HL-60/S4 treated with phorbol 12-myristate 13-acetate at 8.2 ng/mL for 4 days and 3 days (cell line): Measurements from ENCODE around the gene NUDT5.
"Not testable (repeated sequence)": the region's sequence is repeated elsewhere in the genome, so short reads cannot be mapped to it uniquely, and the experiment has no call there.

Experiments used
- in situ Hi-C: fragments of 300-500 bp; cut with MboI; formaldehyde crosslinking; loops from 2 replicates; pipeline ENCODE4 v1.15.0; 2022; ENCODE audit warnings: low sequenced_read_pairs

Gene NUDT5

DNA sequence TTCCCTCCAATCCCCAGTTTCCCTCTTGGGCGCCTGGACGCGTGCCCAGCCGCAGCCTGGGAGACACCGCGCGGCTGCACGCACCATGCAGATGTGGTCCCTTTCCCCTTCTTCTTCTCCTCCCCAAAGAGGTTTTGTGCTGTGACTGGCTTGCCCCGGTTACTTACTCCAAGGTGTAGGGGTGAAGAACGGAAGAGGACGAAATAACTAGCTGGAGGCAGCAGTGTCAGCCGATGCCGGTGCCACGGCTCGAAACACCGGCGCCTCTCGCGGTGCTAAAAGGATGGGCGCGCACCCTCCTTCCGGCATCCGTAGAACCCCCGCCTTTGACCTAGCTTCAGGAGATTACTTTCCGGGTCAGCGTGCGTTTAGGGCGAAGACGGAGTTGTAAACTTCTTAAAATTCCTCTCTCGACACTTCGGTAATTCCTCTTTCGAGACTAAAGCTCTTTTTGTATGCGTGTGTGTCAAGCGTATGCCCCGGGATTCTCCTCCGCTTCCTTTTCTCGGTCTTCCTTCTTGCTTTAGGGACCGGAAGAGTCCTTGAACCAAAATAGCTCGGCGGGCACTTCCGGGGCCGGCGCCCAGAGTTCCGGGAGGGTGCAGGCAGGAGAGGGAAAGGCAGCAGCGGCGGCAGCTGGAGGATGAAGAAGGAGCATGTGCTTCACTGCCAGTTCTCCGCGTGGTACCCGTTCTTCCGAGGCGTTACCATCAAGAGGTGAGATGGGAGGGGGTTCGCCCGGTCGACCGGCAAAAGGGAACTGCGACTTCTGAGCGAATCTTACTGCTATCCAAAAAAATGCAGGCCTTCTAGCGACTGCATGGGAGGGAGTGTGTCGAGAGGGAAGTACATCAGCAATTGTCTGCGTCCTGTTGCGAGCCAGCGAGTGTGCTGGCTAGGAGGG is at the start of gene NUDT5, which contains the start of gene CDC123:
Gene NUDT5, minus strand, starts transcription at position 289 of the 904 bp plus-strand sequence. CDS start 9,600 bp downstream, outside the sequence.
Gene CDC123, plus strand, starts transcription at position 586 of the 904 bp plus-strand sequence. Its CDS starts 58 bp downstream, at position 644.
- in situ Hi-C loops, result no loop called here

DNA sequence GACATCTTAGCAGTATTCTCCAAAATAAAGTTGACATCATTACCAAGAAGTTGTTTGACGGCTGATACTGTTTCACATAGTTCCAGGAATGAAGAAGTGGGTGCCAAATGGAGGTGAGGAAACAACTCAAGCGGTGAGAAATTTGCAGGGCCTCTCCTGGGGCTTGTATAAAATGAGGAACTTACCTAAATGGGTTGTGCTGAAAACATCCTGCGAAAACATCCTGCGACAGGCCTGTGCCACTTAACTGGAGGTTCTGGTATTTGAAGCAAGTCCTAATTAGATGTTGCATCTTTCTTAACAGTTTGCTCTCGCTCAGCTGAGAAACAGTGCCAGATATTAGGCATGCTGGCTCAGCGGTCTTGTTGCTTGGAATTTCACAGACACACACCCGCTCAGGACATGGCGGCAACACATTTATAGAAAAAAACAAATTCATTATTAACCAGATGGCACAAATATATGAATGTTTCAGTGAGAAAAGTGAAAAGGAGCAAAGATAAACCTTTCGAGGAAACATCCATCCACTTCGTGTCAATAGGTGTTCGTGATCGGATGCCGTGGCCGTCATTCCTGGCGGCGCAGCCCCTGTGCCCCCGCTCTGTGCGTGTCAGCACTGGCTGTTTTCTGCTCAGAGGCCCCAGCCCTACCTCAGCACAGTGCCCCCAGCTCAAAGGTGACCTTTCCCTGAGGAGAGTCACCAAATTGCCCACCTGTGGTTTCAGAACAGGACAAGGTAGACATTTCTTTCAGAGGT is 48.4 kb upstream of the NUDT5 start:
- in situ Hi-C loops, result no loop called here

DNA sequence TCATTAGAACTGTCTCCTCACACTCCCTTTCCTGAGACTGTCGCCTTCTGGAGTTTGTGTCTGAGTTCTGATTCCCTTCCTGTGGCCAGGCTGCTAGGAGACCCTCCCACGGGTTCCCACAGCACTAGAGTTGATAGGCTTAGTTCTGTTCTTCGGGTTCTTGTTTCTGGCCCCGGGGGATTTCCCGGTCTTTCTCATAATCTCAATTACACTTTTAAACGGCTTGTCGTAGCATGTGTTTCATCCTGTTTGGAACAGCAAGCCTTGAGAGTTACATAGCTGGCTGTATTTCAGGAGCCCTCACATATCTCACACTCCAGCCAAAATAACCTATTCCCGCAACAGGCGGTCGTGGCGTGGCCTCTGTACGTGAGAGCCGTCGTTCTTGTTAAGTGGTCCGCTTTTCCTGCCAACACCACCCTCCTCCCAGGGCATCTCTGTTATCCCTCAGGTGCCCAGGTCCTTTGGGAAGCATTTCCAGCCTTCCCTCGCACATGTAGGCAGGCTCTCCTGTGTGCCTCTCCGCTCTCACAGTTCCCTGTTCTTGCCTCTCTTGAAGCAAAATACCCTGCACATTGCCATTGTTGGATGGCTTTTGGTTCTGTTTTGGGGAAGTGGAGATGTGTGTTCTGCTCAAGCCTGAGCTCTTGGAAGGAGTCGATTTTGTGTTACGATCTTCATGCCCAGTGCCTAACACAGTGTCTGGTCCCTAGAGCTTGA is 46.3 kb upstream of the NUDT5 start:
- in situ Hi-C loops, result no loop called here

DNA sequence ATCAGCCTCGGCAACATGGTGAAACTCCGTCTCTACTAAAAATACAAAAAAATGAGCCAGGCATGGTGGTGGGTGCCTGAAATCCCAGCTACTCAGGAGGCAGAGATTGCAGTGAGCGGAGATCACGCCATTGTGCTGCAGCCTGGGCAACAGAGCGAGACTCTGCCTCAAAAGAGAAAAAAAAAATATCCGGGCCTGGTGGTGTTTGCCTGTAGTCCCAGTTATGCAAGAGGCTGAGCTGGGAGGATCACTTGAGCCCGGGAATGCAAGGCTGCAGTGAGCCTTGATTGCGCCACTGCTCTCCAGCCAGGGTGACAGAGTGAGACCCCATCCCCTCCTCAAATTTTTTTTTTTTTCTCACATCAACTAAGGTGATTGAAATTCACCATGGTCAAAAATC is 43.1 kb upstream of the NUDT5 start:
- in situ Hi-C loops, result no loop called here

DNA sequence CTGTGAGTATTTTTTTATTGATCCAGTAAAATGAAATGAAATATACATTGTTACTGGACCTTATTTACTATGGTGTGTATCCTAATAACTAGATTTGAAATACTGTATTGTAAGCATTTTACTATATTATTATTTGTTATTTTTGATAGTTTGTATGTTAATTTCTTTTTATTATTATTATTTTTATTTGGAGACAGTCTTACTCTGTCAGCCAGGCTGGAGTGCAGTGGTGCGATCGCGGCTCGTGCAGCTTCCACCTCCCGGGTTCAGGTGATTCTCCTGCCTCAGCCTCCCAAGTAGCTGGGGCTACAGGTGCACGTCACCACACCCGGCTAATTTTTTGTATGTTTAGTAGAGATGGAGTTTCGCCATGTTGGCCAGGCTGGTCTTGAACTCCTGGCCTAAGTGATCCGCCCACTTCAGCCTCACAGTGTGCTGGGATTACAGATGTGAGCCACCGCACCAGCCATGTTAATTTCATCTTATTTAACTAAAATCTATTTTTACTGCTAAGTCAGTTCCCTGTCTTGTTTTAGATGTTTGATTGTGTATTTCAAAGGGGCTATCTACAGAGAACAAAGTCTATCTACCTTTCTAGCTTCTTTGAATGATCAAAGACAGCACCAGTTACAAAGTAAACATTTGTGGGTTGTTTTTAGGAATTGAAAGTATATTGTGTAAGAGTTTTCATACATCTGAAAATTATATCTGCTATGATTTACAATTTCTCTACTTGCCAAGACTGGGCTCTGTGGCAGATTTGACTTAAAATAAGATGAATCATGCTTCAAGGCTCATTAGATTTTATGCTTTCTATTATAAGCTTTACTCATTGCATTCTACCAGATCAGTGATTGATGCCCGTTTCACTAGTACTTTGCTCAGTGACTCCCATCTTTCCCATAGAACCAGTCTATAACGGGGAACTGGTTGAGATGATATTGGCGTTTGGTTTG is 41.9 kb upstream of the NUDT5 start:
- in situ Hi-C loops, result no loop called here

DNA sequence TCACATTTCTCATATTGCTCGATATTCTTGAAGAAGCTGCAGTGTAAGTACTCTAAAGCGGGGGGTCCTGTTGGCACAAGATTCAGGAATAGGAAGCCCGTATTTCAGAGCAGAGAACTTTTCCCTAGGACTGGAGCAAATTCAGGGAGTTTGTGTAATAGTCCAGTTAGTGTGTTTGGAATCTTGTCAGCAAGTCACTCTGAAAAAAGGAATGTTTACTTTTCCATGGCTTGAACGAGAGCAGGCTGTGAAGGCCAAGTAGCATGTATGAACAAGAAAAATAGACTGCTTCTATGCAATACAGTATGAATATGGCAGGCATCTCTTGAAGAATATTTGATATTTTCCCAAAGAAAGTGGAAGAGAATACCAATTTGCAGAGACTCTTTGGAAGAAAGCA is 40.1 kb upstream of the NUDT5 start:
- in situ Hi-C loops, result no loop called here

DNA sequence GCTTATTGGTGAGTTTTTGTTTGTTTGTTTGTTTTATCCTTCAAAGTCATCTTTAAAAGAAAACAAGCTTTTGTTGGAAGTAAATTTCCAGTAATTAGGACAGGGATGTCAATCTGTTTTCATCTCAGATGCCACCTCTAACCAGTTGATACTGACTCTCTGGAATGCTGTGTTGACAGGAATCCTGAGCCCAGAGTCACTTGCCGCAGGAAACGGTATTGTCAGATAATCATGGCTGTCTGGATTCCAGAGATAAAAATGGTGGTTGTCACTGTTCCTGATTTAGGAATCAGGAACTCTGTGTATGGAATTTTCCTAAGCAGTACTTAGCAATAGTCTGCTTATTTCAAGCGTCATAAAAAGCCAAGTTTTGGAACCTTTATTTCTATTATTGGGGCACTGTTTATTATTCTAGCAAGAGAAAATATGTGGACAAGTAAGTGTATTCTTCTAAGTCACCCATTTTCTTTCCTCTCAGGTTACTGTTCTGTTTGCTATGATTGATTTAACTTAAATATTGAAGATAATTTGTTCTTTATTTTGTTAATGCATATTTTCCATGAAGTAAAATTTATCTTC is 39.5 kb upstream of the NUDT5 start:
- in situ Hi-C loops, result no loop called here

DNA sequence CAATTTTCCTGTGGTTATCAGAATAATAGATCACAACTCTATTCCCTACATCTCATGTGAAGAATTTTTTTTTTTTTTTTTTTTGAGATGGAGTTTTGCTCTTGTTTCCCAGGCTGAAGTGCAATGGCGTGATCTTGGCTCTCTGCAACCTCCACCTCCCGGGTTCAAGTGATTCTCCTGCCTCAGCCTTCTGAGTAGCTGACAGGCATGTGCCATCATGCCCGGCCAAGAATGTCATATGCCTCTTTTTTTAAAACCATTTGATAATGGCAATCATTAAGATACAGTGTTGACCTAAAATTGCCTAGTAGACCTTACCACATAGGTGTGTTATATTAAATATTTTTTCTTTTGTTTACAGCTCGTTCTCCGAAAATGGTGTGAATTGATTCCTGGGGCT is 39.0 kb upstream of the NUDT5 start:
- in situ Hi-C loops, result not testable (repeated sequence)

DNA sequence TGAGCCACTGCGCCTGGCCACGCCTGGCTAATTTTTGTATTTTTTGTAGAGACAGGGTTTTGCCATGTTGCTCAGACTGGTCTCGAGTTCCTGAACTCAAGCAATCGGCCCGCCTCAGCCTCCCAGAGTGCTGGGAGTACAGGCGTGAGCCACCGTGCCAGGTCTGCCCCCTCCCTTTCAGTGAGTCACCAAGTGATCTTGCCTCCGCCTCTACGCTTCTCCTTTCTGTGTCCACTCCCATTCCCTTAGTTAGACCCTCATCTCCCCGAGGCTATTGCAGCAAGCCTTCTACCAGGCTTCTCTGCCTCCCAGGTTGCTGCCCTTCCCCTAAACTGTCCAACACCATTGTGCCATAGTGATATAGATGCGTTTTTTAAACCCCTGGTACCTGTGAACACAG is 33.2 kb upstream of the NUDT5 start:
- in situ Hi-C loops, result no loop called here

DNA sequence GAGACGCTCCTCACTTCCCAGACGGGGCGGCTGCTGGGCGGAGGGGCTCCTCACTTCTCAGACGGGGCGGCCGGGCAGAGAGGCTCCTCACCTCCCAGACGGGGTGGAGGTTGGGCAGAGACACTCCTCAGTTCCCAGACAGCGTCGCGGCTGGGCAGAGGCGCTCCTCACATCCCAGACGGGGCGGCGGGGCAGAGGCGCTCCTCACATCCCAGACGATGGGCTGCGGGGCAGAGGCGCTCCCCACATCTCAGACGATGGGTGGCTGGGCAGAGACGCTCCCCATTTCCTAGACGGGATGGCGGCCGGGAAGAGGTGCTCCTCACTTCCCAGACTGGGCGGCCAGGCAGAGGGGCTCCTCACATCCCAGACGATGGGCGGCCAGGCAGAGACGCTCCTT is 30.7 kb upstream of the NUDT5 start:
- in situ Hi-C loops, result not testable (repeated sequence)

DNA sequence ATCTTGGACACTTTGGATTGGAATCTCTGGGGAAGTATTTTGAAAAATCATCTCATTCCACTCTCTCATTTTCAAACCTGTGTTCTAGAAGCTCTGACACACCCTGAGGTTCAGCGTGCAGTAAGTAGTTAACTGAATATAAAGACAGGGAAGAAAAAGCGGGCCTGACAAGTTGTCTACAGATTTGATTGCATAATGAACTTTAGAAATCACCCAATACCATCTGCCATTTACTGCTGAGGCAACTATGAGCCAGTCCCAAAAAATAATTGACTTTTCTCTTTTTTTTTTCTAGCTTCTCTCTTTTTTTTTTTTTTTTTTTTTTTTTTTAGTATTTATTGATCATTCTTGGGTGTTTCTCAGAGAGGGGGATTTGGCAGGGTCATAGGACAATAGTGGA is 29.8 kb upstream of the NUDT5 start:
- in situ Hi-C loops, result no loop called here

DNA sequence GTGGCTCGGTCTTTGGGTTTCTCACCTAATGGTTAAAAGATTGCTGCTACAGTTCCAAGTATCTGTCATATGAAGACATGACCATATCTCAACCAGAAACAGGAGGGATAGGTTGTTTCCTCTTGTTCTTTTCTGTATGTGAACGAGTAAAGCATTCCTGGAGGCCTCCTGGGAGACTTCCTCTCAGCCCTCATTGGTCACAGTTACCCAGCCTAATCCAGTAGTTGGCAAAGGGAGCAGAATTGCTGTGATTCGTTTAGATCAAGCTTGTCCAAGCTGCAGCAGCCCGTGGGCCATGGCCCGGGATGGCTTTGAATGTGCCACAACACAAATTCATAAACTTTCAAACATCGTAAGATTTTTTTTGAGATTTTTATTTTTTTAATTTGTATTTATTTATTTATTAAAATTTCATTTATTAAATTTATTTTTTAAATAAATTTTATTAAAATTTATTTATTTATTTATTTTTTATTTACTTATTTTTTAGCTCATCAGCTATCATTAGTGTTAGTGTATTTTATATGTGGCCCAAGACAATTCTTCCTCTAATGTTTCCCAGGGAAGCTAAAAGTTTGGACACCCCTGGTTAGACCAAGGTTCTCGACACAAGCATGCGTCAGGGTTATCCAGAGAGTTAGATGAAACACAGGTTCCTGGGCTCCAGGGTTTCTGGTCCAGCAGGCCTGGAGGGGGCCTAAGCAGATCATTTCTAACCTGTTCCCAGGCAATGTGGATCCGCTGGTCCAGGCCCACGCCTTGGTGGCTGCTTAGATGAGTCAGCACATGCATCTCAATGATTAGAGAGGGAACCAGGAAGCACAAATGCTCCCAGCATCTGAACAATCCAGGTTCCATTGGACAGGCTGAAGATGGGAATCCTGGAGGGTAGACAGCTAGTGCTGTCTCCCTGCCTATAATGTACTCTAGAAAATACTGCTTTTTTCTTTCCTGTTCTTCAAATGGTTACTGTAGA is 25.9 kb upstream of the NUDT5 start:
- in situ Hi-C loops, result no loop called here

DNA sequence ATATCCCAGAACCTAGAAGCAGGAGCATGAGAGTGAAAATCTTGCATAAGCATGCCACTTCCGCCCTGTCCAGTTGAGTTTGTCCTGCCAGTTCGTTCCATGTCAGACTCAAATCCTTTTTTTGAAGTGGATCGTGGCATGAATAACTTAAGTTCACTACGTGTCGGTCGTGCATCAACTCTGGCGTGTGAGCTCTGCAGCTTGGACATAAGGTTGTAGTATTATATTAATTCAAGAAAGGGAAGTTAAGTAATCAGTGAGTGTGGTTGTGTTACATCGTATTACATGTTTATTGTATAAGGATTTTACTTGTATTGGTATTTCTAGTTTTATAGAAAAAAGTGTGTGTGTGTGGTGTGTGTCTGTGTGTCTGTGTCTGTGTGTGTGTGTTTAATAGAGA is 23.3 kb upstream of the NUDT5 start:
- in situ Hi-C loops, result no loop called here

DNA sequence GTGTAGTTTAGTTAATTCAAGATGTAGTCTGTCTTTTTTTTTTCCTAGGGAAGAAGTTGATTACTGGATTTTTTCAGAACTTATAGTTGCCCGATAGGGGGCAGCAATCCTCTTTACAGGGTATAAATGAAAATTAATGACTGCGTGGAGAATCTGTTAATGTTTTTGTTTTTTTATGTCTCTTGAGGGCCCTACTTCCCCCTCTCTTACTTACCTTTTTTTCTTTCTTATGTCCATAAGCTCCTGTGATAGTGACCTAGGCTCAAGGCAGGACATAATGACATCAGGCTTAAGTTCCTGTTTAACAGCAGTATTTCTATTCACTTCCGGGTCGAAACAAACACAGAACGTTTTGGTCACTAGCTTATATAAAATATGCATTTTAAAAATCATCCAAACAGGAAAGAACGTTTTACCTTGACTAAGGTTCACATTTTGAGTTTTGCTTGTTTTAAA is 19.1 kb upstream of the NUDT5 start:
- in situ Hi-C loops, result no loop called here

DNA sequence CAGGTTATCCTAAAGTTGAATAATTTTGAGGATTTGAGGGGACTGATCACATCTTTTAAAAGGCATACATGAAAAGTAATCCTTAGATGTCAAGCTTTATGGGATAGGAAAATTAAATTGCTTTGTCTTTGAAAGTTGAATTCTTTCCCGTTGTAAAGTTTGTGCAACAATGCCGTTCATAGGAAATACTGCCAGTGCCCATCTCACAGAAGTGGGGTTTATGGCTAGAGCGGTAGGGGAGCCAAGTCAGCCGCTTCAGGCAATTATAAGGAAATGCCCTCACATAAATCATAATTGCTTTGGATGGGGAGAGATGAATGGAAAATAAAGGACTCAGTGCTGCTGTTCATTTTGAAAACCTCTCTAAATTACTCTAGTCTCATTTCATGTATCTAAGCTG is 18.4 kb upstream of the NUDT5 start:
- in situ Hi-C loops, result no loop called here

DNA sequence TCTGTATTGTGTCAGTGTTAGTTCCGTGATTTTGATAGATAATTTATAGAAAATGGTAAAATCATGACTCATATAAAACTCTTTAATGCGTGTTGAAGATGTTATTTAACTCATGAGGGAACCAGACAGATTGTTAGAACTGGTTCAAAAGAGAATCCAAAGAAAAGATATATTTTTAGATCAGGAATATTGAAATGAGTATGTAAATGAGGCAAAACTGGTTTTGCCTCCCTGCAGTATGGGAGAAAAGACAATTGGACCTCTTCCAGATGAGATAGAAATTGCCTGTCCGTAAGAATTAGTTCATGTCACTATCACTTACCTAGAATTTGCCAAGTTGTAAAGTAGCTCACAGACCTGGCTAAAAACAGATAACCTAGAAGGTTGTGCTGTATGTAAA is 17.9 kb upstream of the NUDT5 start:
- in situ Hi-C loops, result no loop called here

DNA sequence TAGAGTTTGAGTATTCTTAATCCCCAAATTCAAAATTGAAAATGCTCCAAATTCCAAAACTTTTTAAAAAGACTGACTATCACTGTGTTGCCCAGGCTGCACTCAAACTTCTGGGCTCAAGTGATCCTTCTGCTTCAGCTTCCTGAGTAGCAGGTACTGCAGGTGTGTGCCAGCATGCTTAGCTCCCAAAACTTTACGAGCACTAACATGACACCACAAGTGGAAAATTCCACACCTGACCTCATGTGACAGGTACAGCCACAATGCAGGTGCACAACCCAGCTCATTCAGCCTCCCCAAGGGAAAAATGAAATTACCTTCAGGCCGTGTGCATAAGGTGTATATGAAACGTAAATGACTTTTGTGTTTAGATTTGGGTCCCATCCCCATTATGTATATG is 16.8 kb upstream of the NUDT5 start:
- in situ Hi-C loops, result no loop called here

DNA sequence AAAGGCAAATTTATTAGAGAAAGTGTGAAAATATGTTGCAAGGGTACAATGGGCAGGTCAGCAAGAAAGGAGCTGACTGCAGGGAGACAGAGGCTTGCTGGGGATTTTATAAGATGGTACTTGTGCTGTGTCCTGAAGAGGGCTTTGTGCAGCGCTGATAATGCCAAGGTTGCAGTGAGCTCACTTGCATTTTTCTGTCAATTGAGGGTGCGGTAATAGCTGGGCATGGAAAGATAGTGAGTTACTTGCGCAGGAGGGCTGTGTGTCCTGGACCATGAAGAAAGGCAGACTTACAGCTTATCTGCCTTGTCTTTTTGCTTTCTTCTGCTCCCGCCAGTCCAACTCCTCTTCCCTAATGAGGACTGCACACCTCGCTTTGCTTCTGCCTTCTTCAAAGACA is 12.8 kb upstream of the NUDT5 start:
- in situ Hi-C loops, result no loop called here

DNA sequence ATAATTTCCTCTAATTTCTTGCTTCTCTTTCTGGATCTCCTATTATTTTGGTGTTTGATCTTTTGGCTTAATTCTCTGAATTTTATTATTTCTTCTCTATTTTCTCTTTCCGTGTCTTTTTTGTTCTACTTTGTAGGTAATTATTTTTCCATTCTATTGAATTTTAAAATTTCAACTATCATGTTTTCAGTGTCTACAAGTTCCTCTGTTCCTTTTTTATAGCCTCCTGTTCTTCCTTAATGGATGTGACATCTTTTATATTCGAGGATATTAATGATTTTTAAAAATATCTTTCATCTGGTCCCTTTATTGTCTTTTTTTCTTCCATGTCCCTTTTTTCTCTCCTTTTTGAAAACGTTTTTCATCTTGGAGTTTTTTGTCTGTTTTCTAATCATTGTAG is 11.4 kb upstream of the NUDT5 start:
- in situ Hi-C loops, result no loop called here
